Measurements from ENCODE around the gene FRMD4A.

Gene FRMD4A

DNA sequence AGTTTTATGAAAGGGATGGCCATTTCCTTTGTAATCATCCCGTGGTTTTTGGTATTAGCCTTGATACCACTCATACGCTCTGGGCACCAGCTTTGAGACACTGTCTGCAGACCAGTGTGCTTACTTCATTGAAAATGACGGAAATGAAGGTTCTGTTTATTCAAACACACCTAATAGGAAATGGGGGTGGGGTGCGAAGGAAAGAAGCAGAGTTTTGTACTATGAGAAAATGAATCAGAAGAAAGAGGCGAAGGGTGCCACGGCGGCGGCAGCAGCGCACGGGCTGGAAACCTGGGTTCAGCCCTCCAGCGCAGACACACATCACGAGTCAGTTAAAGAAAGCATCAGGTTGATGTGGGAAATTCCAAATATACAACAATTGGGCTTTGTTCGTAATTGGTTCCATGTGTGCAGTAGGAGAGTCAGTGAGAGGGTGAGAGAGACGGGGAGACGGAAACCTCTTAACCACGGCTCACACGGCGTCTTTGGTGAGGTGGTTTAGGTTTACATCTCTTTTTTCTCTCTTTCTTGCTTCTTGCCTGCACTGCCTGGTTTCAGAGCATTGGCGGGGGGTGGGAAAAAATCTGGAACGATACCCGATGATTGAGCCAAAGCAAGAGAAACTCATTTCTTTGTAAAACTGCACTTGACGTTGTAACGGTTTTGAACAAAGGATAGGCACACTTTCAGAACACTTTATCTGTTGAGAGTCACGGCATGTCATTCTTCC lies 321.2 kb downstream of the FRMD4A start:
- no peak for DNase-seq

DNA sequence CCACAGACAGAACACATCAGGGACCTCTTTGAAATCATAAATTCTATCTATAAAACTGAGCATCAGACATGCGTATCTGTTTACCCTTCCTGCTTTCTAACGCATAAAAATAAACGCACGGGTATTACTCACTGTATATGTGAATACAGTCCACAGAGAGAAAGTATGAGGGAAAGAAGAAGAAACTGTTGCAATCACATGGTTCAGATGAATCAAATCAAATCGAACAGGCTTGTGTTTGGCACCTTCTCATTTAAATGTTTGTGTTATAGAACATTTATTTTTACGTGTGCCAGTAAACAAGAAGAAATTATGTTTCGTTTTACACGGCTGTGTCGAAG lies 322.0 kb downstream of the FRMD4A start:
- DNase-seq = no peak

- no peak for DNase-seq
Observed at GRCh38 chr10:14004536-14004935, 326.2 kb downstream of the FRMD4A start.

GRCh38 chr10:14003517-14004184 lies 327.1 kb downstream of the FRMD4A start:
- no peak for DNase-seq

- DNase-seq = no peak
Observed at GRCh38 chr10:14001298-14002040, 329.3 kb downstream of the FRMD4A start.

- no peak for DNase-seq
Observed at GRCh38 chr10:13998163-13998835, 332.4 kb downstream of the FRMD4A start.

DNA sequence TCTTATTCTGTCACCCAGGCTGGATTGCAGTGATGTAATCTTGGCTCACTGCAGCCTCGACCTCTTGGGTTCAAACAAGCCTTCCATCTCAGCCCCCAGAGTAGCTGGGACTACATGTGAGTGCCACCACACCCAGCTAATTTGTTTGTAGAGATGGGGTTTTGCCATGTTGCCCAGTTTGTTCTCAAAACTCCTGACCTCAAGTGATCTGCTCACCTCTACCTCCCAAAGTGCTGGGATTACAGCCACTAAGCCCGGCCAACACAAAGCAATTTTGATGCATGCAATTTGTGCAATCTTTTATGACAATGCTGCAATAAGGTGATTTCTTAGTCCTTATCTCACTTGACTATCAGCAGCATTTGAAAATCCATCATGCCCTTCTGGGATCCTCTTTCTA lies 333.1 kb downstream of the FRMD4A start:
- DNase-seq = no peak

DNA sequence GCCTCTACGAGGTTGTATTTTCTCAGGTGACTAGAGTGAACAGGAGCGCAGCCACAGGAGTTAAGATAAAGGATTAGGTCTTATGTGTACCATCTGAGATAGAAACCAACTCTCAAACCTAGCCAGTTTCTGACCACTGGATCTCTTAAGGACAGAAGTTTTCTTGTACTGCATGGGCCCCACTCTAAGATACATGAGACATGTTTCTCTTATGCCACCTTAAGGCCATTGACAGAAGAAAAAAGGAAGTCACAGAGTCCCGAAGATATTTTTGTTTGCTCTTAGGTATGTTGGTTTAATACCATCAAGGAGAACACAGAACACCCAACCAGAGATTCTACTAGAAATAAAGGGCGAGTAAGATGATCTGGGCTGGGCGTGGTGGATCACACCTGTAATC lies 335.8 kb downstream of the FRMD4A start:
- no peak for DNase-seq

DNA sequence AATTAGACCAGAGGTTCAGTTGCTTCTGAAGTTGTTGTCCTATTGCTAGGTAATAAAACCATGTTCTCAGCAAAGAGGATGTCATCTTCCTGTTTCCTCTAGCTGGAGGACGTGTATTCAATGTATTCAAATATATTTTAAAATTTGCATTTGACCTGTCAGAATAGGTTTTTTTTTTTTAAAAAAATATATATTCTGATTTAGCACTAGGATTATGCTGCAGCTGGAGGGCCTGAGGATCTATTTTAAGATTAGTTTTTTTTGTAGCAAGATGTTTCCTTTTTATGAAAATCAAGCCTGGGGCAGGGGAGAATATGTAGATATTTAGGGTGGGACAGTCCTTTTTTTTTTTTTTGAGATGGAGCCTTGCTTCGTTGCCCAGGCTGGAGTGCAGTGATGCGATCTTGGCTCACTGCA lies 337.0 kb downstream of the FRMD4A start:
- DNase-seq = no peak

- DNase-seq = no peak
Observed at GRCh38 chr10:13993169-13993568, 337.6 kb downstream of the FRMD4A start.

DNA sequence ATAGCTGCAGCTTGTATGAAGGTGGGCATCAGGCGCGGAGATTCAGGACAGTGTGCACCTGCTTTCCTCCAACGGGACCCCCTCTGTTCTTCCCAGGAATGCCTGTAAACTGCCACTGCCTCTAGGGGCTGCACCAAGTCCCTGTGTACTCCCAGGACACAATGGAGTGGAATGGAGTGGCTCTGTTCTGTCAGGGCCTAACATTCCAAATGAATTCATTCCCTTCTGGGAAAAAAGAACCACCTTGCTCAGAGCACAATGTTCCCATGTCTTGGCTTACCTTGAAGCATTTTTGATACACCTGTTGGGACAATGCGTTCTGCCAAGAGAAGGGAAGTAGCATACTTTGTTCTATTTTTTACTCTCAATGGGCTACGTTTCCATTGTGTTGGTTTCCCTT lies 339.4 kb downstream of the FRMD4A start:
- DNase-seq = no peak

GRCh38 chr10:13990946-13991345 lies 339.8 kb downstream of the FRMD4A start:
- DNase-seq = no peak

GRCh38 chr10:13990392-13990805 lies 340.3 kb downstream of the FRMD4A start:
- DNase-seq = no peak

- no peak for DNase-seq
Observed at GRCh38 chr10:13989616-13990015, 341.1 kb downstream of the FRMD4A start.

GRCh38 chr10:13987446-13987845 lies 343.3 kb downstream of the FRMD4A start:
- no peak for DNase-seq

GRCh38 chr10:13984647-13985155 lies 346.0 kb downstream of the FRMD4A start:
- no peak for DNase-seq

- DNase-seq = no peak
Observed at GRCh38 chr10:13983035-13983434, 347.7 kb downstream of the FRMD4A start.

- no peak for DNase-seq
Observed at GRCh38 chr10:13978533-13979115, 352.1 kb downstream of the FRMD4A start.

DNA sequence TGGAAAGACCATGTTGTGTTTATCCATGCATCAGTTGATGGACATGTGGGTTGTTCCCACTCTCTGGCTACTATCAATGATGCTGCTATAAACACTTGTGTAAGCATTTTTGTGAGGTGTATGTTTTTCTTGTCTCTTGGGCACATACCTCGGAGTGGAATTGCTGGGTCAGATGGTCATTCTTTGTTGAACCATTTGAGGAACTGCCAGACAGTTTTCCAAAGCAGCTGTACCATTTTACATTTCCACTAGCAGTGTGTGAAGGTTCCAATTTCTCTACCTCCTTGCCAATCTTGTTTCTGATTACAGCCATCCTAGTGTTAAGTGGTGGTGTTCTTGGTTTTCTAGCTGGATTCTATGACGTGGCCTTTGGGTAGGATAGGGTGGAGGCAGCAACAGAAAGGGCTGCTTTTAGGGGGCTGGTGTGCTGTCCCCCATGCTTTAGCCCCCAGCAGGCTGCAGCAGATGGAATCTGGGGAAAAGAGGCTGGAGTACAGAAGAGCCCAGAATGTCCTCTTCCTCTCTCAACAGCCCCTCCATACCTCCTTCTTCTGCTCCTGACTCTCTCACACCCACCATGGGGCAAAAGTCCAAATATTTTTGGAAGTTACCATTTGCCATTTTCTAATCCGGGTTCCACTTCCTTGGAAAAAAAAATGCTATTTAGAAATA lies 352.7 kb downstream of the FRMD4A start:
- DNase-seq = no peak

DNA sequence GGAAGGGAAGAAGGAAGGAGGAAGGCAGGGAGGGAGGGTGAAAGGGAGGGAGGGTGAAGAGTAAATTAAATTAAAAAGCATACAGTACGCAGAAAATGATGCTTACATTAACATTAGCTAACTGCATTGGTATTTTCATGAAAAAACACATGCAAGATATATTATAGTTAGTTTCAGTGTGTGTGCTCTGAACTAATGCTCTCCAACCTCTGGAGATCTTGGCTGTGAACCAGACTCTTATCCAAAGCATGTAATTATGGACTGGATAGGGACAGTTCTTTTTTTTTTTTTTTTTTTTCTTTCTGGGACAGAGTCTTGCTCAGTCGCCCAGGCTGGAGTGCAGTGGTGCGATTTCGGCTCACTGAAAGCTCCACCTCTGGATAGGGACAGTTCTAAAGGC lies 357.0 kb downstream of the FRMD4A start:
- no peak for DNase-seq

DNA sequence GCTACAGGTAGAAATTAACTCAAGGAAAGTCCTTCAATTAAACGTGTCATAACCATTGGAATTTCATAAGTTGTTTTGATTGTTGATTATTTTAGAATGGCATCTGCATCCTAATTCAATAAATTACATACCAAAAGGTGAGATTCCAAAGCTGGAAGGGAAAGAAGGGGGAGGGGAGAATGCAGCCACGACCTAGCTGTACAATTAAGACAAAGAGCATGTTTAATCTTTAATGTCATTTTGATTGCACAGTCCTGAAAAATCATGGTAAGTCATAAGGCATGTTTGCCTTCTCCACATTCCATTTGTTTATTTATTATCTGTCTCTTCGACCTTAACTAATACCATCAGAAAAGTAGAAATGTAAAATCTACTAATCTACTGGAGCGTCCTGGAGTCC lies 358.1 kb downstream of the FRMD4A start:
- DNase-seq = no peak
